Activated B cell treated with CpG ODN at 0.5 μM for 24 hours (primary cell): ENCODE results near the gene FBH1. TPM values are rescaled to one million over a fixed set of nuclear protein-coding genes. Genes with fewer than 3 reads are reported as not detected.
"Not testable (repeated sequence)": the region's sequence is repeated elsewhere in the genome, so short reads cannot be mapped to it uniquely, and the experiment has no call there.

Source experiments
- ATAC-seq: fragments of 200-7000 bp; cut with Tn5 transposase; one replicate; pipeline ENCODE4 v1.10.0; 2021; ENCODE audit warnings: low read depth, mild to moderate bottlenecking, moderate library complexity
- CTCF ChIA-PET: fragments of 350-600 bp; sonication (Branson Sonifier 250); formaldehyde crosslinking; loops from one replicate; lab custom pipeline; 2021; ENCODE audit warnings: antibody characterized with exemption; lab: Charles Lee
- POLR2A ChIA-PET: fragments of 350-600 bp; sonication (Branson Sonifier 250); formaldehyde crosslinking; loops from one replicate; lab custom pipeline; 2021; ENCODE audit warnings: antibody characterized with exemption; lab: Charles Lee
- DNase-seq: peaks from one replicate; pipeline ENCODE4 v3.0.0; 2022
- H3K27ac Mint-ChIP-seq: one replicate; pipeline ENCODE4 v1.8.0; 2020; ENCODE audit warnings: mixed read lengths
- H3K27me3 Mint-ChIP-seq: one replicate; pipeline ENCODE4 v1.8.0; 2021; ENCODE audit warnings: mixed read lengths
- H3K36me3 Mint-ChIP-seq: one replicate; pipeline ENCODE4 v1.8.0; 2021; ENCODE audit warnings: low read depth, mixed read lengths
- H3K4me1 Mint-ChIP-seq: one replicate; pipeline ENCODE4 v1.8.0; 2021; ENCODE audit warnings: mixed read lengths
- H3K4me3 Mint-ChIP-seq: one replicate; pipeline ENCODE4 v1.8.0; 2020; ENCODE audit warnings: mild to moderate bottlenecking, mixed read lengths
- H3K9me3 Mint-ChIP-seq: one replicate; pipeline ENCODE4 v1.8.0; 2020; ENCODE audit warnings: mixed read lengths
- CTCF ChIP-seq: fragments of 200-600 bp; IDR thresholded peaks from one replicate; pipeline ENCODE4 v1.8.0; 2022; ENCODE audit warnings: antibody characterized with exemption, mild to moderate bottlenecking
- intact Hi-C: fragments of 100-400 bp; cut with micrococcal nuclease; formaldehyde crosslinking; loops from one replicate; pipeline ENCODE4 v1.15.1; 2024
- total RNA-seq: library from RNA; stranded (reverse); gene quantifications from 2 replicates; pipeline ENCODE4 v1.2.3, GENCODE V29; 2022

Gene FBH1
- total RNA-seq, 1 donor from 2014 or later, result 65.5 TPM

GRCh38 chr10:5902511-5903274, 12.7 kb downstream of the FBH1 start:
- peaks cover 19% of the 10 kb centered on the region for H3K4me1 Mint-ChIP-seq

GRCh38 chr10:5903563-5903962, 13.5 kb downstream of the FBH1 start:
- H3K9me3 Mint-ChIP-seq, result no peaks in the 10 kb centered on the region
- H3K4me1 Mint-ChIP-seq, result peaks cover 19% of the 10 kb centered on the region
- POLR2A ChIA-PET, result interaction anchor here (1.1 kb wide), 1 partner anchor 14 kb away, joined by 5 read pairs; the partner anchor contains the start of genes ANKRD16 and FBH1
- no peak overlapping the region for H3K27ac Mint-ChIP-seq
- TF ChIP-seq CTCF, result no peak
- CTCF ChIA-PET, result no interaction called here
- no peaks in the 10 kb centered on the region for H3K27me3 Mint-ChIP-seq
- intact Hi-C loops, result no loop called here
- ATAC-seq (no peak), DNase-seq (no peak)
- H3K36me3 Mint-ChIP-seq, result peaks cover 44% of the 10 kb centered on the region
- H3K4me3 Mint-ChIP-seq, result no peak overlapping the region

More at GRCh38 chr10:5902511-5903274, 12.7 kb downstream of the FBH1 start:
- ChIA-PET POLR2A (interaction anchor here (1.1 kb wide), 1 partner anchor 13 kb away, joined by 5 read pairs; the partner anchor contains the start of genes ANKRD16 and FBH1), CTCF (no interaction called here)
- Mint-ChIP-seq H3K4me3 (no peak overlapping the region), H3K27me3 (no peaks in the 10 kb centered on the region), H3K36me3 (peaks cover 41% of the 10 kb centered on the region), H3K27ac (no peak overlapping the region), H3K9me3 (no peaks in the 10 kb centered on the region)
- TF ChIP-seq CTCF, result no peak
- intact Hi-C loops, result no loop called here
- DNase-seq (no peak), ATAC-seq (no peak)

DNA sequence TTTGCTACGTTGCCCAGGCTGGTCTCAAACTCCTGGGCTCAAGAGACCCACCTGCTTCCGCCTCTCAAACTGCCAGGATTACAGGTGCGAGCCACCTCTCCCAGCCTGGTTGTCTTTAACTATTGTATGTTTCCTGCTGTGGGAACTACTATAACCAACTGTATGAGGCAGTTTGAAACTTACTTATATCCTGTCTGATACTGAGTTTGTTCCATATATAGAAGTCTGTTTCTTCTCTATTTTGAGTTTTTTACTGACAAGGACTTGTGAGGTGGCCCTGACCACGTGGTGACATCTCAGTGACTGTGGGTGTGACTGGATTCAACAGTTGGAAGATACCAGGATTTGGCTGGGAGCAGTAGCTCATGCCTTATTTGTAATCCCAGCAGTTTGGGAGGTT, 14.2 kb downstream of the FBH1 start:
- peaks cover 49% of the 10 kb centered on the region for H3K36me3 Mint-ChIP-seq
- H3K27ac Mint-ChIP-seq, result peak overlapping the region; percentile 69
- intact Hi-C loops, result no loop called here
- H3K9me3 Mint-ChIP-seq, result no peaks in the 10 kb centered on the region
- no peak overlapping the region for H3K4me3 Mint-ChIP-seq
- peaks cover 17% of the 10 kb centered on the region for H3K4me1 Mint-ChIP-seq
- POLR2A ChIA-PET, result no interaction called here
- H3K27me3 Mint-ChIP-seq, result no peaks in the 10 kb centered on the region
- ATAC-seq, result no peak
- TF ChIP-seq CTCF, result no peak
- no peak for DNase-seq
- CTCF ChIA-PET, result no interaction called here

GRCh38 chr10:5905854-5906507, 15.9 kb downstream of the FBH1 start:
- Mint-ChIP-seq H3K4me3 (no peak overlapping the region), H3K27ac (no peak overlapping the region), H3K27me3 (no peaks in the 10 kb centered on the region), H3K36me3 (peaks cover 59% of the 10 kb centered on the region), H3K4me1 (peaks cover 17% of the 10 kb centered on the region), H3K9me3 (no peaks in the 10 kb centered on the region)
- intact Hi-C loops, result no loop called here
- ChIA-PET CTCF (no interaction called here), POLR2A (no interaction called here)
- DNase-seq (no peak), ATAC-seq (no peak)
- TF ChIP-seq CTCF, result no peak

DNA sequence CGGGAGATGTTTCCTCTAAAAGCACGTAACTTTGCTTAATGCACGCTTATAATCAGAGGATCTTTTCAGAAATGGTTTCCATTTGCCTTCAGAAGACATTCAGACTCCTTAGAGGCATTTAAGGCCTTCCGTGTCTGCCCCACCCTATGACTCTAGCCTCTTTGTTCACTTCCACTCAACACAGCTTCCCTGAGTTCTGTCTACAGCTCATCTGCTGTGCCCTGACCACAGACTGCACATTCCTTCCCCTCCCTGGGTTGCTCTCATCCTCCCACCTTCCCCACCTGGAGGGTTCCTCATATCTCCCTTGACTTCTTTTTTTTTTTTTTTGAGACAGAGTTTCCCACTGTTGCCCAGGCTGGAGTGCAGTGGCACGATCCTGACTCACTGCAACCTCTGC, 16.6 kb downstream of the FBH1 start:
- no peaks in the 10 kb centered on the region for H3K9me3 Mint-ChIP-seq
- H3K4me3 Mint-ChIP-seq, result no peak overlapping the region
- POLR2A ChIA-PET, result no interaction called here
- H3K27ac Mint-ChIP-seq, result no peak overlapping the region
- CTCF ChIA-PET, result no interaction called here
- no peaks in the 10 kb centered on the region for H3K27me3 Mint-ChIP-seq
- DNase-seq (no peak), ATAC-seq (no peak)
- H3K36me3 Mint-ChIP-seq, result peaks cover 65% of the 10 kb centered on the region
- intact Hi-C loops, result no loop called here
- H3K4me1 Mint-ChIP-seq, result peaks cover 17% of the 10 kb centered on the region
- TF ChIP-seq CTCF, result no peak

GRCh38 chr10:5908676-5909075, 18.6 kb downstream of the FBH1 start:
- ATAC-seq, result not testable (repeated sequence)

More at GRCh38 chr10:5908676-5909075, 18.6 kb downstream of the FBH1 start:
- H3K27me3 Mint-ChIP-seq, H3K9me3 Mint-ChIP-seq, H3K27ac Mint-ChIP-seq, intact Hi-C loops, H3K4me3 Mint-ChIP-seq, DNase-seq, POLR2A ChIA-PET: not testable (repeated sequence)
- Mint-ChIP-seq H3K4me1 (peaks cover 14% of the 10 kb centered on the region), H3K36me3 (peaks cover 74% of the 10 kb centered on the region)
- CTCF ChIA-PET, result interaction anchor here (1.1 kb wide), 1 partner anchor 178 kb away, joined by 3 read pairs; no protein-coding TSS in a partner anchor
